DOHH2 (cell line): ENCODE measurements around the gene LRIT1.

Experiments
- H3F3A ChIP-seq: fragments of 200-600 bp; sonication (generic), shearing (Covaris generic); 2 replicates; pipeline ENCODE4 v1.6.0; 2016; ENCODE audit warnings: antibody characterized with exemption, mild to moderate bottlenecking; ENCODE audit not compliant: control insufficient read depth, insufficient read depth
- H3K27ac ChIP-seq: fragments of 200-600 bp; sonication (generic); 2 replicates; pipeline ENCODE4 v1.5.1; 2014; ENCODE audit warnings: low read depth, mild to moderate bottlenecking, low read length, moderate library complexity
- H3K27me3 ChIP-seq: fragments of 200-600 bp; sonication (generic); 2 replicates; pipeline ENCODE4 v1.6.1; 2014; ENCODE audit warnings: mild to moderate bottlenecking, low read length, mixed read lengths; ENCODE audit not compliant: control insufficient read depth
- H3K36me3 ChIP-seq: fragments of 200-600 bp; sonication (generic); 2 replicates; pipeline ENCODE4 v1.6.1; 2014; ENCODE audit warnings: mild to moderate bottlenecking, low read length, moderate library complexity, mixed read lengths; ENCODE audit not compliant: control insufficient read depth
- H3K4me1 ChIP-seq: fragments of 200-600 bp; sonication (generic); 2 replicates; pipeline ENCODE4 v1.6.1; 2014; ENCODE audit warnings: mild to moderate bottlenecking, low read length, mixed read lengths; ENCODE audit not compliant: control insufficient read depth
- H3K4me2 ChIP-seq: fragments of 200-600 bp; sonication (generic); 2 replicates; pipeline ENCODE4 v1.6.0; 2014; ENCODE audit warnings: mild to moderate bottlenecking, low read length, moderate library complexity
- H3K4me3 ChIP-seq: fragments of 200-600 bp; sonication (generic); 2 replicates; pipeline ENCODE4 v1.5.1; 2014; ENCODE audit warnings: mild to moderate bottlenecking, low read length, mixed read lengths
- H3K79me2 ChIP-seq: fragments of 200-600 bp; sonication (generic); 2 replicates; pipeline ENCODE4 v1.6.1; 2014; ENCODE audit warnings: mild to moderate bottlenecking, low read length, mixed read lengths; ENCODE audit not compliant: control insufficient read depth
- H3K9me2 ChIP-seq: fragments of 200-600 bp; sonication (generic); replicated peaks from 2 replicates; pipeline ENCODE4 v1.6.1; 2014; ENCODE audit warnings: mild to moderate bottlenecking, low read length, mixed read lengths; ENCODE audit not compliant: control insufficient read depth
- H3K9me3 ChIP-seq: fragments of 200-600 bp; sonication (generic); 2 replicates; pipeline ENCODE4 v1.6.1; 2014; ENCODE audit warnings: antibody characterized with exemption, low read length, mixed read lengths; ENCODE audit not compliant: control insufficient read depth, insufficient read depth
- H4K20me1 ChIP-seq: fragments of 200-600 bp; sonication (generic); 2 replicates; pipeline ENCODE4 v1.6.0; 2014; ENCODE audit warnings: low read depth, mild to moderate bottlenecking, antibody characterized with exemption, low read length, moderate library complexity; ENCODE audit not compliant: control insufficient read depth, insufficient read depth
- CTCF ChIP-seq: fragments of 200-600 bp; sonication (generic); IDR thresholded peaks from one replicate; pipeline ENCODE4 v1.5.1; 2014; ENCODE audit warnings: antibody characterized with exemption, mild to moderate bottlenecking, low read depth, low read length; ENCODE audit not compliant: poor library complexity, severe bottlenecking
- EZH2phosphoT487 ChIP-seq: fragments of 200-600 bp; sonication (generic); IDR thresholded peaks from 2 replicates; pipeline ENCODE4 v1.6.1; 2017; ENCODE audit warnings: borderline replicate concordance, mild to moderate bottlenecking, antibody characterized with exemption, low read length, moderate library complexity, mixed read lengths

LRIT1 gene

GRCh38 chr10:84262190-84262956, 21.0 kb upstream of the LRIT1 start:
- H3K79me2 ChIP-seq, result no peaks in the 10 kb centered on the region
- H3K4me3 ChIP-seq, result no peak overlapping the region

GRCh38 chr10:84261236-84261915, 20.0 kb upstream of the LRIT1 start:
- Histone ChIP-seq H3K9me2 (no peaks in the 10 kb centered on the region), H4K20me1 (no peaks in the 10 kb centered on the region), H3K4me2 (no peak overlapping the region), H3K79me2 (no peaks in the 10 kb centered on the region), H3F3A (no peaks in the 10 kb centered on the region), H3K9me3 (no peaks in the 10 kb centered on the region), H3K4me1 (no peaks in the 10 kb centered on the region; the same call in 1 of the 2 replicates), H3K27me3 (peaks cover 9% of the 10 kb centered on the region), H3K4me3 (no peak overlapping the region), H3K36me3 (no peaks in the 10 kb centered on the region), H3K27ac (no peak overlapping the region)
- no peak for TF ChIP-seq EZH2phosphoT487
- no peak for TF ChIP-seq CTCF

More at GRCh38 chr10:84262190-84262956, 21.0 kb upstream of the LRIT1 start:
- TF ChIP-seq CTCF (no peak), EZH2phosphoT487 (no peak)
- no peaks in the 10 kb centered on the region for H3K4me1 ChIP-seq
- no peak overlapping the region for H3K27ac ChIP-seq
- H3K9me2 ChIP-seq, result no peaks in the 10 kb centered on the region
- no peaks in the 10 kb centered on the region for H4K20me1 ChIP-seq
- peaks cover 9% of the 10 kb centered on the region for H3K27me3 ChIP-seq
- H3K4me2 ChIP-seq, result no peak overlapping the region
- H3K36me3 ChIP-seq, result no peaks in the 10 kb centered on the region
- H3F3A ChIP-seq, result no peaks in the 10 kb centered on the region
- H3K9me3 ChIP-seq, result no peaks in the 10 kb centered on the region

GRCh38 chr10:84258034-84258695, 16.8 kb upstream of the LRIT1 start:
- Histone ChIP-seq H4K20me1 (no peaks in the 10 kb centered on the region), H3K27ac (no peak overlapping the region), H3K4me1 (no peaks in the 10 kb centered on the region; the same call in 1 of the 2 replicates), H3K9me2 (no peaks in the 10 kb centered on the region), H3F3A (no peaks in the 10 kb centered on the region), H3K9me3 (no peaks in the 10 kb centered on the region), H3K79me2 (no peaks in the 10 kb centered on the region), H3K4me2 (no peak overlapping the region), H3K36me3 (no peaks in the 10 kb centered on the region), H3K4me3 (no peak overlapping the region), H3K27me3 (no peaks in the 10 kb centered on the region; the same call in 1 of the 2 replicates)
- TF ChIP-seq CTCF (no peak), EZH2phosphoT487 (no peak)
